HUES64 (cell line): Measurements from ENCODE around the gene NSUN5. TPM values are rescaled to one million over a fixed set of nuclear protein-coding genes. Genes with fewer than 3 reads are reported as not detected.

Source experiments
- H3K27ac ChIP-seq: 2 replicates; pipeline ENCODE4 v1.7.0; 2013; ENCODE audit warnings: low read depth, low read length, inconsistent platforms
- H3K27me3 ChIP-seq: 2 replicates; pipeline ENCODE4 v1.6.1; 2013; ENCODE audit warnings: mild to moderate bottlenecking, low read length; ENCODE audit not compliant: insufficient read depth
- H3K36me3 ChIP-seq: 2 replicates; pipeline ENCODE4 v1.6.1; 2013; ENCODE audit warnings: mild to moderate bottlenecking, low read length; ENCODE audit not compliant: insufficient read depth
- H3K4me1 ChIP-seq: 2 replicates; pipeline ENCODE4 v1.6.1; 2013; ENCODE audit warnings: mild to moderate bottlenecking, low read length, moderate library complexity; ENCODE audit not compliant: insufficient read depth
- H3K4me3 ChIP-seq: 2 replicates; pipeline ENCODE4 v1.5.1; 2013; ENCODE audit warnings: mild to moderate bottlenecking, low read length, moderate library complexity
- H3K9ac ChIP-seq: 2 replicates; pipeline ENCODE4 v1.6.1; 2013; ENCODE audit warnings: mild to moderate bottlenecking, low read depth, low read length
- H3K9me3 ChIP-seq: 2 replicates; pipeline ENCODE4 v1.6.1; 2013; ENCODE audit warnings: low read depth, low read length; ENCODE audit not compliant: insufficient read depth
- WGBS: fragments of 150-250, 120-280 bp; methylation state at CpG from one replicate; pipeline ENCODE4 v1.1.7; 2013; ENCODE audit warnings: missing lambda C conversion rate; 5-methylcytosine and 5-hydroxymethylcytosine counted together
- polyA plus RNA-seq, 2 experiments: library from polyadenylated mRNA; stranded (reverse); fragments of 50-300 nt; gene quantifications; one replicate each; pipeline ENCODE4 v1.2.3, GENCODE V29; 2013

The NSUN5 gene
- 40.4 TPM for polyA plus RNA-seq (2013, experiment 1 of 2)
- 36.4 TPM for polyA plus RNA-seq (2013, experiment 2 of 2)

DNA sequence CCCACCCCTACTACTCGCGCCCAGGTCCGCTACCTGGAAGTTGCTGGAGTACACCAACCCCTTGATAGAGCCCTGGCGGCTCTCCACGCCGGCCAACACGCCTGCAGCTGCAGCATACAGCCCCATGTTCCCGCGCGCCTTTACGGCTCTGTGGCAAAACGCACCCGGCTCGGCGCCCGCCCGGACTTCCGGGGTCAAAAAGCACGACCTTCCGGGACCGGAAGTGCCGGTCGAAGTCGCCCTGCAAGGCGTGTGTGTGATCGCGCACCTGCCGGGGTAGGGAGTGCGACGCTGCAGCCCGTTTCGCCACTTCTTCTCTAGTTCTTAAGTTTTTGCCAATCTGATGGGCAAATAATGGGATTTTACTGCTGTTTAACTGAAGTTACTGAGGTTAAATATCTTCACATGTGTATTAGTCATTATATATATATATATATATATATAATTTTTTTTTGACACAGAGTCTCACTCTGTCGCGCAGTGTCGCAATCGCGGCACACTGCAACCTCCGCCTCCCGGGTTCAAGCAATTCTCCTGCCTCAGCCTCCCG, at the start of gene NSUN5:
NSUN5 (minus strand) TSS at position 162 of the 550 bp plus-strand sequence; CDS start at position 126, 36 bp downstream.
- Histone ChIP-seq H3K9me3 (no peaks in the 10 kb centered on the region), H3K27me3 (no peaks in the 10 kb centered on the region), H3K27ac (no peak within 1 kb of the TSS), H3K4me1 (no peaks in the 10 kb centered on the region), H3K9ac (peak within 1 kb of the TSS; percentile 84), H3K4me3 (peak within 1 kb of the TSS; percentile 98), H3K36me3 (peaks cover 30% of the 10 kb centered on the region)
- 16% methylated on average over 40 of the region's 40 CpGs for WGBS

DNA sequence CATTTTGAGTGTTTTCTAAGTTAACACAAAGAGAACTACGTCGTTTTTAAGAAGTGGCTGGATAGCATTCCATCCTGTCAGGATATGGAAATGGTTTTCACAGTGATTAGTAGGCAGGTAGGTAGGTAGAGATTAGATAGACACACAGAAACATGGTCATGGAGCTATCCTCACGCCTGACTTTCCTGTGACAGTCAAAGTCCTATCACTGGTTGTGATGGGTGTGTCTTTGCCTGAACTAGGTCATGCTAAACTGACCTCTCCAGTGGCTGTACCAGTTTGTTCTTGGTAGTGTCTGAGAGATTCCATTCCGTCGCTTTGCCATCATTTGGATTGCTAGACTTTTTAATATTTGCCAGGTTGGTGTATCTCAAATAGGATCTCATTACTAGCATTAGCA, 47.5 kb upstream of the NSUN5 start:
- Histone ChIP-seq H3K27me3 (no peaks in the 10 kb centered on the region), H3K27ac (no peak overlapping the region), H3K4me1 (peaks cover 6% of the 10 kb centered on the region; the same call in 1 of the 2 replicates), H3K4me3 (no peak overlapping the region), H3K9ac (no peak overlapping the region), H3K36me3 (no peaks in the 10 kb centered on the region), H3K9me3 (peaks cover 5% of the 10 kb centered on the region; the same call in 1 of the 2 replicates)
- WGBS, result 92% methylated on average over 5 of the region's 5 CpGs

DNA sequence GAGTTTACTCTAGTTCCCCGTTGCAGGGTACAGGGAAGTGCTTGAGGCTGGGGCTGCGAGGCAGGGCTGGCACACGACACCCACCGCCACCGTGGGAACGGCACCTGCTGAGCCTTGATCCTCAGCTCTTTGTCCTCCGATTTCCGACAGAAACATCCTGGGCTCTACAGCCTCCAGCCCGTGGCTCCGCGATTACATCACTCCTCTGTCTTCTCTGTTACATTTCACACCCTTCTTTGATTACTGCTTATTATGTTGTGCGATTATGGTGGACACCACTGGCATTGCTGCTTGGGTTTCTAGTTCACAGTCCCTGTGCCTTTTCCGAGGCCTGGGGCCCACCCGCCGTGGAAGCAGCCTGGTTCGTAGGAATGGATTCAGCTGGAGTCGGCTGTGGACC, 46.2 kb upstream of the NSUN5 start:
- H3K36me3 ChIP-seq, result no peaks in the 10 kb centered on the region
- peaks cover 5% of the 10 kb centered on the region; the same call in 1 of the 2 replicates for H3K9me3 ChIP-seq
- WGBS, result 77% methylated on average over 17 of the region's 17 CpGs
- H3K9ac ChIP-seq, result no peak overlapping the region
- H3K27me3 ChIP-seq, result no peaks in the 10 kb centered on the region
- H3K27ac ChIP-seq, result no peak overlapping the region
- H3K4me1 ChIP-seq, result peaks cover 6% of the 10 kb centered on the region; the same call in 1 of the 2 replicates
- no peak overlapping the region for H3K4me3 ChIP-seq

DNA sequence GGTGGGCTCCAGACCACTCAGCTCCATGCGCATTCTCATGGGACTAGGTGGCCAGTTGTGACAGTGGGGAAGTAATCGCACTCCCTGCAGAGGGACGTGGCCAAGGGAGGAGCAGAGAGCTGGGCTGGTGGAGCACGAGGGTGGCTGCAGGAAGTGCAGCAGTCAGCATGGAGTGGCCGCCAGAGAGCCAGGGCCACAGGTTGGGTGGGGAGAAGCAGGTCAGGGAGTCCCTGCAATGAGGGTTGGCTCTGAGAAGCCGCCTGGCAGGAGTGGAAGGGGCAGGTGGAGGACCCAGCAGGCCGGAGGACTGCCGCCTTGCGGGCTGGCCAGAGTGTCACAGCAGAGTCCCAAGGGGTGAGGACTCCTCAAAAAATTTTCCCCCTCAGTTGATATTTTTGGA, 45.6 kb upstream of the NSUN5 start:
- no peaks in the 10 kb centered on the region for H3K27me3 ChIP-seq
- WGBS, result 88% methylated on average over 9 of the region's 9 CpGs

GRCh38 chr7:73353243-73353642, 44.6 kb upstream of the NSUN5 start:
- Histone ChIP-seq H3K27ac (no peak overlapping the region), H3K9me3 (peaks cover 5% of the 10 kb centered on the region; the same call in 1 of the 2 replicates), H3K9ac (no peak overlapping the region), H3K27me3 (no peaks in the 10 kb centered on the region), H3K4me1 (peaks cover 6% of the 10 kb centered on the region; the same call in 1 of the 2 replicates), H3K4me3 (no peak overlapping the region), H3K36me3 (no peaks in the 10 kb centered on the region)
- 85% methylated on average over 6 of the region's 6 CpGs for WGBS

More for the DNA sequence above, 45.6 kb upstream of the NSUN5 start:
- no peak overlapping the region for H3K9ac ChIP-seq
- H3K9me3 ChIP-seq, result peaks cover 5% of the 10 kb centered on the region; the same call in 1 of the 2 replicates
- no peak overlapping the region for H3K27ac ChIP-seq
- H3K36me3 ChIP-seq, result no peaks in the 10 kb centered on the region
- no peak overlapping the region for H3K4me3 ChIP-seq
- peaks cover 6% of the 10 kb centered on the region; the same call in 1 of the 2 replicates for H3K4me1 ChIP-seq

DNA sequence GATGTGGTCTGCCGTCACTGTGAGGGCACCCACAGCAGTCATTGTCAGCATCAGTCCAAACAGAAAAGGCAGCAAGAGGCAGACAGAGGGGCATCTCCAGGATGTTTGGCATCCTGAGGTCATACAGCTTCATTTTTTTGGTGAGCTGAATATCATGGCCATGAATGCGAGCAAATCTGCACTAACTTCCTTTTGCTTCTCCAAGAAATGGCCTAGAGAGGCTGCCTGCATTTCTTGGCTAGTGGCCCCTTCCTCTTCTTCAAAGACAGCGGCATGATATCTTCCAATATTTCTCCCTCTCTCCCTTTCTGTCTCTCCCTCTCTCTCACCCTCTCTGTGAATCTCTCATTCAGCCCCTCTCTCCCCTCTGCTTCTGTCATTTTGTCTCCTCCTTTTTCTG, 44.2 kb upstream of the NSUN5 start:
- Histone ChIP-seq H3K36me3 (no peaks in the 10 kb centered on the region), H3K27me3 (no peaks in the 10 kb centered on the region), H3K4me1 (peaks cover 6% of the 10 kb centered on the region; the same call in 1 of the 2 replicates), H3K4me3 (no peak overlapping the region), H3K9me3 (peaks cover 5% of the 10 kb centered on the region; the same call in 1 of the 2 replicates), H3K9ac (no peak overlapping the region), H3K27ac (no peak overlapping the region)
- WGBS, result 92% methylated on average over 3 of the region's 3 CpGs

GRCh38 chr7:73351447-73352167, 43.0 kb upstream of the NSUN5 start:
- Histone ChIP-seq H3K27me3 (no peaks in the 10 kb centered on the region), H3K9me3 (peaks cover 5% of the 10 kb centered on the region; the same call in 1 of the 2 replicates), H3K4me1 (peaks cover 6% of the 10 kb centered on the region; the same call in 1 of the 2 replicates), H3K27ac (0 out of 2 replicates have a peak overlapping the region, but pooled peaks have one; percentile 3), H3K4me3 (no peak overlapping the region), H3K9ac (no peak overlapping the region), H3K36me3 (no peaks in the 10 kb centered on the region)
- 55% methylated on average over 6 of the region's 6 CpGs for WGBS

DNA sequence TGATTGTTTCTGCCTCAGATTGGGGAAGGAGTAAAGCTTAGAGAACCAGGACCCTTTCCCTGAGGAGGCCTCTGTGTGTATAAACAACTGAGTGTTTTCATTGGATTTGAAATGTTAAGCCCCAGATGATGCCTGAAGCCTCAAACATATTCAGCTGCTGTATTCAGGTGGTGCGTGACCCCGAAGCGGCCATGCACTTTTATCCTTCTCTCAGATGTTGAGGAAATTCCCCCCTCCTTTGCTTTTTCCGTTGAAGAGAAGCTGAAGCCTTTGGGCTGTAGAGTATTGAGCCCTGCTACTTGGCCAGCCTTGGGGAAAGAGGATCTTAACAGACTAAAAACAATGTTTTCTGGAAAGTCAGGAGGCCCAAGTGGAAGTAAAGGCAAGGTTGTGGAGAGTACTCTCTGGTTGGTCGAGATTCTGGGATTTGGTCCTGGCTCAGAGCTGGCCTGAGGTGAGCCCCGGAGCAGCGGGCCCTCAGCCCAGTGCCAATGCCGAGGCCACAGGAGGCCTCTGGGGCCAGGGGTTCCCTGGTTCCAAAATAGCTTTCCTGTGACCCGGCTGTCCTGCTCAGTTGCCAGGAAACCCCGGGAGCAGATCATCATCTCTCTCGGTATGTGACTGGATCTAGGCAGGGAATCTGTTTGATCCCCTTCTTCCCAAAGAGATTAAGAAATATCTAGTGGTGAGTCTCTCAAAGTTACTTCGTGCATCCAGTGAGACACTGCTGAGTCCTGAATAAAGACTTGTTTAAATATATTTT, 41.9 kb upstream of the NSUN5 start:
- no peak overlapping the region for H3K27ac ChIP-seq
- peaks cover 6% of the 10 kb centered on the region; the same call in 1 of the 2 replicates for H3K4me1 ChIP-seq
- 89% methylated on average over 11 of the region's 12 CpGs for WGBS
- H3K9ac ChIP-seq, result no peak overlapping the region
- no peak overlapping the region for H3K4me3 ChIP-seq
- no peaks in the 10 kb centered on the region for H3K36me3 ChIP-seq
- peaks cover 5% of the 10 kb centered on the region; the same call in 1 of the 2 replicates for H3K9me3 ChIP-seq
- no peaks in the 10 kb centered on the region for H3K27me3 ChIP-seq

DNA sequence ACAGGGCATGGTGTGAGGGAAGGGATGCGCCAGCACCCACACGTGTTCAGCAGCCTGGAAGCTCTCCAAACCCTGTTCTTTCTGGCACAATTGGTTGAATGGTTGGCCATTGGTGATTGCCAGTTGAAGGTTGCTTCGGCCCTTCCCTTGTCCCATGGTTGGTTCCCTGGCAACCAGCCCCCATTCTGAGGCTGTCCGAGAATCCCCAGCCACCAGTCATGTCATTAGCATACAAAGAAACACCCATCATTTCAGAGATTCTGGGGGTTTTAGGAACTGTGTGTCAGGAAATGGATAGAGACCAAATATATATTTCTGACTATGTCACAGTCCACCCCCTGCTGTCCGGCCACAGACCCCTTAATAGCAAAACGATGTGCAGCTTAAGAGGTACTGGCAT, 41.1 kb upstream of the NSUN5 start:
- Histone ChIP-seq H3K4me1 (peaks cover 6% of the 10 kb centered on the region; the same call in 1 of the 2 replicates), H3K27ac (no peak overlapping the region), H3K27me3 (no peaks in the 10 kb centered on the region), H3K9me3 (peaks cover 5% of the 10 kb centered on the region; the same call in 1 of the 2 replicates), H3K9ac (no peak overlapping the region), H3K36me3 (no peaks in the 10 kb centered on the region), H3K4me3 (no peak overlapping the region)
- WGBS, result 93% methylated on average over 6 of the region's 6 CpGs

DNA sequence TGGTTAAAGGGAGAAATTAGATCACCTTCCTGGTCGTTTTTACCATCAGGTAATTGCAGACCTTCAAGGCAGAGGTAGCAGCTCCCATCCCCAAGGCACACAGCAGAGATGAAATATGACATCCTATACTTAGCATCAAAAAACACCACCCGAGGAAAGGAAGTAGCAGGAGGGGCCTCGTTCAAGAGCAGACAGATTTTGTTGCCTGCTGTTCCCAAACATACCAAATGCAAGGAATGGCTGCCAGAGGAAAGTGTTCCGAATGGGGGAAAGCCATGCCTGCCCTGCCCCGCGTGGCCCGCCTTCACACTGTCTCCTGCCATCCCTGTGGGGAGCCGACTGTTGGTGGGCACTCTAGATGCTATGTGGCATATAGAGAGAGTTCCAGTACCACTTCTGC, 37.3 kb upstream of the NSUN5 start:
- Histone ChIP-seq H3K9me3 (no peaks in the 10 kb centered on the region), H3K9ac (no peak overlapping the region), H3K27ac (no peak overlapping the region), H3K4me1 (peaks cover 7% of the 10 kb centered on the region; the same call in 1 of the 2 replicates), H3K36me3 (no peaks in the 10 kb centered on the region), H3K27me3 (no peaks in the 10 kb centered on the region), H3K4me3 (no peak overlapping the region)
- 75% methylated on average over 8 of the region's 8 CpGs for WGBS

- Histone ChIP-seq H3K9ac (no peak overlapping the region), H3K36me3 (no peaks in the 10 kb centered on the region), H3K27ac (no peak overlapping the region), H3K4me3 (no peak overlapping the region), H3K9me3 (no peaks in the 10 kb centered on the region), H3K27me3 (no peaks in the 10 kb centered on the region), H3K4me1 (peaks cover 9% of the 10 kb centered on the region)
- WGBS, result 87% methylated on average over 4 of the region's 4 CpGs
These were observed 36.9 kb upstream of the NSUN5 start for GRCh38 chr7:73345538-73345937.
